ENCODE data around the gene MAS1. TPM values are rescaled to one million over a fixed set of nuclear protein-coding genes. Genes with fewer than 3 reads are reported as not detected.

Gene MAS1
- total and polyA plus RNA-seq, 2 of the 13 experiments (the other 11 are each of a cell fraction or from before 2014, with no cell fraction given), result not detected

DNA sequence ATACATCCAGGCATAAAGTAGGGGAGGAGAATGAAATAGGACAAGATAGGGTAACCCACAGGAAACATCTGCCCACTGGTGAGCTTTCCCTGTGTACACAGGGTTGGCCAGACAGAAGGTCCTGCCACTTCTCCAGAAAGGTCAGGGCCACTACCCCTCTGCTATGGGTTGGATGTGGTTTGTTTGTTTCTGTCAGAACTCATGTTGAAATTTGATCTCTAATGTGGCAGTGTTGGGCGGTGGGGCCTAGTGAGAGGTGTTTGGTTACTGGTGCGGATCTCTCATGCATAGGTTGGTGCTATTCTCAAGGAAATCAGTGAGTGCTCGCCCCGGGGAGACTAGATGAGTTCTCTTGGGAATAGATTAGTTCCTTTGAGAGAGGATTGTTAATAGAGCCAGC lies 15.6 kb upstream of the MAS1 start (continued):
- TF ChIP-seq, protein P1, sequence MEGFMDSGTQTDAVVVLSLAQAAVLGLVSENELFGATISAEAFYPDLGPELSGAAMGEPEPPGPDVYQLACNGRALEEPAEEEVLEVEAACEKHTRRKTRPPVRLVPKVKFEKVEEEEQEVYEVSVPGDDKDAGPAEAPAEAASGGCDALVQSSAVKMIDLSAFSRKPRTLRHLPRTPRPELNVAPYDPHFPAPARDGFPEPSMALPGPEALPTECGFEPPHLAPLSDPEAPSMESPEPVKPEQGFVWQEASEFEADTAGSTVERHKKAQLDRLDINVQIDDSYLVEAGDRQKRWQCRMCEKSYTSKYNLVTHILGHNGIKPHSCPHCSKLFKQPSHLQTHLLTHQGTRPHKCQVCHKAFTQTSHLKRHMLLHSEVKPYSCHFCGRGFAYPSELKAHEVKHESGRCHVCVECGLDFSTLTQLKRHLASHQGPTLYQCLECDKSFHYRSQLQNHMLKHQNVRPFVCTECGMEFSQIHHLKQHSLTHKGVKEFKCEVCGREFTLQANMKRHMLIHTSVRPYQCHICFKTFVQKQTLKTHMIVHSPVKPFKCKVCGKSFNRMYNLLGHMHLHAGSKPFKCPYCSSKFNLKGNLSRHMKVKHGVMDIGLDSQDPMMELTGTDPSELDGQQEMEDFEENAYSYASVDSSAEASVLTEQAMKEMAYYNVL (CRISPR knock-in tag; IDR thresholded peaks at IDR 0.05; ENCODE audit: borderline replicate concordance), result 0 out of 2 replicates have a peak, but pooled peaks have one; percentile 37
- TF ChIP-seq ZNF572 (CRISPR knock-in tag; IDR thresholded peaks at IDR 0.05), result no peak
- no peak for TF ChIP-seq KAT7 (CRISPR knock-in tag; IDR thresholded peaks at IDR 0.05; ENCODE audit: borderline replicate concordance)
- no peak for TF ChIP-seq DMAP1 (CRISPR knock-in tag; IDR thresholded peaks at IDR 0.05)
- 0 out of 2 replicates have a peak, but pooled peaks have one; percentile 46 for TF ChIP-seq ZSCAN31 (CRISPR knock-in tag; IDR thresholded peaks at IDR 0.05; ENCODE audit: low read depth)
- no peak for TF ChIP-seq CAMTA2 (CRISPR knock-in tag; IDR thresholded peaks at IDR 0.05; ENCODE audit: borderline replicate concordance)
- no peak for TF ChIP-seq ZSCAN12 (CRISPR knock-in tag; IDR thresholded peaks at IDR 0.05)
- TF ChIP-seq ZNF333 (CRISPR knock-in tag; IDR thresholded peaks at IDR 0.05; ENCODE audit: borderline replicate concordance), result no peak
- TF ChIP-seq ZC3H4 (CRISPR knock-in tag; IDR thresholded peaks at IDR 0.05; ENCODE audit: borderline replicate concordance), result no peak
- no peak for TF ChIP-seq SUZ12 (IDR thresholded peaks at IDR 0.05; ENCODE audit: low read depth, low read length)
- TF ChIP-seq ZFP91 (CRISPR knock-in tag; IDR thresholded peaks at IDR 0.05; ENCODE audit: borderline replicate concordance), result no peak
- TF ChIP-seq, protein P2, sequence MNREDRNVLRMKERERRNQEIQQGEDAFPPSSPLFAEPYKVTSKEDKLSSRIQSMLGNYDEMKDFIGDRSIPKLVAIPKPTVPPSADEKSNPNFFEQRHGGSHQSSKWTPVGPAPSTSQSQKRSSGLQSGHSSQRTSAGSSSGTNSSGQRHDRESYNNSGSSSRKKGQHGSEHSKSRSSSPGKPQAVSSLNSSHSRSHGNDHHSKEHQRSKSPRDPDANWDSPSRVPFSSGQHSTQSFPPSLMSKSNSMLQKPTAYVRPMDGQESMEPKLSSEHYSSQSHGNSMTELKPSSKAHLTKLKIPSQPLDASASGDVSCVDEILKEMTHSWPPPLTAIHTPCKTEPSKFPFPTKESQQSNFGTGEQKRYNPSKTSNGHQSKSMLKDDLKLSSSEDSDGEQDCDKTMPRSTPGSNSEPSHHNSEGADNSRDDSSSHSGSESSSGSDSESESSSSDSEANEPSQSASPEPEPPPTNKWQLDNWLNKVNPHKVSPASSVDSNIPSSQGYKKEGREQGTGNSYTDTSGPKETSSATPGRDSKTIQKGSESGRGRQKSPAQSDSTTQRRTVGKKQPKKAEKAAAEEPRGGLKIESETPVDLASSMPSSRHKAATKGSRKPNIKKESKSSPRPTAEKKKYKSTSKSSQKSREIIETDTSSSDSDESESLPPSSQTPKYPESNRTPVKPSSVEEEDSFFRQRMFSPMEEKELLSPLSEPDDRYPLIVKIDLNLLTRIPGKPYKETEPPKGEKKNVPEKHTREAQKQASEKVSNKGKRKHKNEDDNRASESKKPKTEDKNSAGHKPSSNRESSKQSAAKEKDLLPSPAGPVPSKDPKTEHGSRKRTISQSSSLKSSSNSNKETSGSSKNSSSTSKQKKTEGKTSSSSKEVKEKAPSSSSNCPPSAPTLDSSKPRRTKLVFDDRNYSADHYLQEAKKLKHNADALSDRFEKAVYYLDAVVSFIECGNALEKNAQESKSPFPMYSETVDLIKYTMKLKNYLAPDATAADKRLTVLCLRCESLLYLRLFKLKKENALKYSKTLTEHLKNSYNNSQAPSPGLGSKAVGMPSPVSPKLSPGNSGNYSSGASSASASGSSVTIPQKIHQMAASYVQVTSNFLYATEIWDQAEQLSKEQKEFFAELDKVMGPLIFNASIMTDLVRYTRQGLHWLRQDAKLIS (CRISPR knock-in tag; IDR thresholded peaks at IDR 0.05), result no peak
- 0 out of 2 replicates have a peak, but pooled peaks have one; percentile 43 for TF ChIP-seq ZNF335 (CRISPR knock-in tag; IDR thresholded peaks at IDR 0.05)
- TF ChIP-seq ZNF766 (CRISPR knock-in tag; IDR thresholded peaks at IDR 0.05; ENCODE audit: borderline replicate concordance), result no peak
- TF ChIP-seq, protein P3, sequence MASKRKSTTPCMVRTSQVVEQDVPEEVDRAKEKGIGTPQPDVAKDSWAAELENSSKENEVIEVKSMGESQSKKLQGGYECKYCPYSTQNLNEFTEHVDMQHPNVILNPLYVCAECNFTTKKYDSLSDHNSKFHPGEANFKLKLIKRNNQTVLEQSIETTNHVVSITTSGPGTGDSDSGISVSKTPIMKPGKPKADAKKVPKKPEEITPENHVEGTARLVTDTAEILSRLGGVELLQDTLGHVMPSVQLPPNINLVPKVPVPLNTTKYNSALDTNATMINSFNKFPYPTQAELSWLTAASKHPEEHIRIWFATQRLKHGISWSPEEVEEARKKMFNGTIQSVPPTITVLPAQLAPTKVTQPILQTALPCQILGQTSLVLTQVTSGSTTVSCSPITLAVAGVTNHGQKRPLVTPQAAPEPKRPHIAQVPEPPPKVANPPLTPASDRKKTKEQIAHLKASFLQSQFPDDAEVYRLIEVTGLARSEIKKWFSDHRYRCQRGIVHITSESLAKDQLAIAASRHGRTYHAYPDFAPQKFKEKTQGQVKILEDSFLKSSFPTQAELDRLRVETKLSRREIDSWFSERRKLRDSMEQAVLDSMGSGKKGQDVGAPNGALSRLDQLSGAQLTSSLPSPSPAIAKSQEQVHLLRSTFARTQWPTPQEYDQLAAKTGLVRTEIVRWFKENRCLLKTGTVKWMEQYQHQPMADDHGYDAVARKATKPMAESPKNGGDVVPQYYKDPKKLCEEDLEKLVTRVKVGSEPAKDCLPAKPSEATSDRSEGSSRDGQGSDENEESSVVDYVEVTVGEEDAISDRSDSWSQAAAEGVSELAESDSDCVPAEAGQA (IDR thresholded peaks at IDR 0.05; ENCODE audit: low read depth), result no peak
- TF ChIP-seq, protein P3 (CRISPR knock-in tag; IDR thresholded peaks at IDR 0.05; ENCODE audit: borderline replicate concordance), result no peak
- no peak for TF ChIP-seq ZNF10 (CRISPR knock-in tag; IDR thresholded peaks at IDR 0.05; ENCODE audit: borderline replicate concordance, low read depth)

All from HepG2 (cell line).